ENCODE data around the gene GLI3. TPM values are rescaled to one million over a fixed set of nuclear protein-coding genes. Genes with fewer than 3 reads are reported as not detected.

Gene GLI3
- 5.5 TPM for total RNA-seq
- long read RNA-seq, partial matches to known transcripts: 2 of 3 reads
- long read RNA-seq, other reads (novel, unspliced or antisense): 0 of 3 reads

GRCh38 chr7:42236976-42237810 is at the start of gene GLI3:
TSS of gene GLI3 (minus strand) at chr7:42237209. CDS start at chr7:42223253, 13,956 bp downstream.
- H3K27ac ChIP-seq (replicated peaks): peak within 1 kb of the TSS; percentile 92
- intact Hi-C loops (cut with micrococcal nuclease): no loop called here
- no peaks in the 10 kb centered on the region for H3K36me3 ChIP-seq
- peaks cover 33% of the 10 kb centered on the region for H3K4me1 ChIP-seq
- H3K27me3 ChIP-seq (ENCODE audit: low read depth): peaks cover 9% of the 10 kb centered on the region
- H3K9me3 ChIP-seq (replicated peaks): no peaks in the 10 kb centered on the region
- peak; percentile 51 for TF ChIP-seq CTCF (IDR thresholded peaks at IDR 0.05; ENCODE audit: borderline replicate concordance)
- peak; percentile 88 for DNase-seq
- H3K4me3 ChIP-seq: peak within 1 kb of the TSS; percentile 91

- no peaks in the 10 kb centered on the region for H3K9me3 ChIP-seq (replicated peaks)
- H3K36me3 ChIP-seq: no peaks in the 10 kb centered on the region
- intact Hi-C loops (cut with micrococcal nuclease): no loop called here
- no peak overlapping the region for H3K27ac ChIP-seq (replicated peaks)
- H3K4me3 ChIP-seq: no peak overlapping the region
- DNase-seq: no peak
- no peaks in the 10 kb centered on the region for H3K4me1 ChIP-seq
- no peaks in the 10 kb centered on the region for H3K27me3 ChIP-seq (ENCODE audit: low read depth)
- TF ChIP-seq CTCF (IDR thresholded peaks at IDR 0.05; ENCODE audit: borderline replicate concordance): no peak
These were observed 48.4 kb upstream of the GLI3 start for GRCh38 chr7:42285383-42285824.

- no peak overlapping the region for H3K4me3 ChIP-seq
- no peaks in the 10 kb centered on the region for H3K4me1 ChIP-seq
- intact Hi-C loops (cut with micrococcal nuclease): no loop called here
- DNase-seq: no peak
- H3K27me3 ChIP-seq (ENCODE audit: low read depth): no peaks in the 10 kb centered on the region
- no peaks in the 10 kb centered on the region for H3K9me3 ChIP-seq (replicated peaks)
- H3K27ac ChIP-seq (replicated peaks): no peak overlapping the region
- no peaks in the 10 kb centered on the region for H3K36me3 ChIP-seq
- TF ChIP-seq CTCF (IDR thresholded peaks at IDR 0.05; ENCODE audit: borderline replicate concordance): no peak
These were observed 46.5 kb upstream of the GLI3 start for GRCh38 chr7:42283553-42283952.

DNA sequence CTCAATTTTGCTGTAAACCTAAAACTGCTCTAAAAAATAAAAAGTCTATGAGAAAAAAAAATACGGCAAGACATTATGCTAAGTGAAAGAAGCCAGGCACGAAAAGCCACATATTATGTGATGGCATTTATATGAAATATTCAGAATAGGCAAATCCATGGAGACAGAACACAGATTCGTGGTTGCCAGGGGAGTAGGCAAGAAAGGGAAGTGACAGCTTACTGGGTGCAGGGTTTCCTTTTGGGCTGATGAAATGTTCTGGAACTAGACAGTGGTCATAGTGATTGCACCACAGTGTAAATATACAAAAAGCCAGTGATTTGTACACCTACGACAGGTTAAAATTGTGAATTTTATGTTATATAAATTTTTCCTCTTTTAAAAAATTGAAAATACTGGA is 41.3 kb upstream of the GLI3 start:
- DNase-seq: no peak
- H3K36me3 ChIP-seq: no peaks in the 10 kb centered on the region
- intact Hi-C loops (cut with micrococcal nuclease): no loop called here
- no peak overlapping the region for H3K4me3 ChIP-seq
- no peaks in the 10 kb centered on the region for H3K9me3 ChIP-seq (replicated peaks)
- H3K27me3 ChIP-seq (ENCODE audit: low read depth): no peaks in the 10 kb centered on the region
- no peak overlapping the region for H3K27ac ChIP-seq (replicated peaks)
- TF ChIP-seq CTCF (IDR thresholded peaks at IDR 0.05; ENCODE audit: borderline replicate concordance): no peak
- H3K4me1 ChIP-seq: no peaks in the 10 kb centered on the region

DNA sequence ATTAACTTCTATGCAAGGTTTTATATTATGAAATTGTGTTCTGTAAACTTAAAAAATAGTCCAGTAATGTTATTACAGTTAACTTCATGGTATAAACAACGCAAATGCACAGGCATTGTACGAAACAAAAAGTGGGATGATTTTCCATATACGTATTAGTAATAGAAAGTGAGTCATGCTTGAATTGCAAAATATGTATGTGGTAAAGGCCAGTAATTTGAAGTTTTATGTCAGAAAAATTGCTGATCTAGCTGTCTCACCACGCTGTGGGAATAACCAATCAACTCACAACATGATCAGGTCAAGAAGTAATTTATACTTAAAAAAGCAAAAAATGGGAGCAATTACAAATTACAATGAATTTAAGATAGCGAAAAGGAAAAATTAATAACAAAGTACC is 37.0 kb upstream of the GLI3 start:
- Histone ChIP-seq H3K27me3 (ENCODE audit: low read depth) (no peaks in the 10 kb centered on the region), H3K9me3 (replicated peaks) (no peaks in the 10 kb centered on the region), H3K36me3 (no peaks in the 10 kb centered on the region), H3K4me1 (no peaks in the 10 kb centered on the region), H3K4me3 (no peak overlapping the region), H3K27ac (replicated peaks) (no peak overlapping the region)
- TF ChIP-seq CTCF (IDR thresholded peaks at IDR 0.05; ENCODE audit: borderline replicate concordance): no peak
- intact Hi-C loops (cut with micrococcal nuclease): no loop called here
- no peak for DNase-seq

Measured in left ventricle myocardium inferior (tissue), 1 donor.